BE2C (cell line): ENCODE data around the gene B3GNT8.
A peak's percentile ranks its signal among the peaks of the same experiment; 100 is the strongest.

Experiments used
- DNase-seq: peaks from one replicate; pipeline ENCODE4 v3.0.0-alpha.2; 2020
- H3K27me3 ChIP-seq: fragments of 250-450 bp; sonication (Bioruptor Pico); 2 replicates; pipeline ENCODE4 v1.5.1; 2020; ENCODE audit warnings: mild to moderate bottlenecking
- H3K36me3 ChIP-seq: fragments of 250-450 bp; sonication (Bioruptor Pico); 2 replicates; pipeline ENCODE4 v1.5.1; 2020; ENCODE audit warnings: mild to moderate bottlenecking
- H3K4me1 ChIP-seq: fragments of 250-450 bp; sonication (Bioruptor Pico); 2 replicates; pipeline ENCODE4 v1.5.1; 2020
- H3K4me3 ChIP-seq: 2 replicates; pipeline ENCODE4 v1.5.1; 2011; ENCODE audit warnings: low read depth, low read length
- H3K9me3 ChIP-seq: fragments of 250-450 bp; sonication (Bioruptor Pico); 2 replicates; pipeline ENCODE4 v1.5.1; 2020
- CTCF ChIP-seq: IDR thresholded peaks from 2 replicates; pipeline ENCODE4 v1.5.1; 2012; ENCODE audit warnings: mild to moderate bottlenecking, low read depth, low read length

B3GNT8 gene

GRCh38 chr19:41447732-41448332 is 20.7 kb upstream of the B3GNT8 start:
- TF ChIP-seq CTCF = peak; percentile 27
- H3K9me3 ChIP-seq = no peaks in the 10 kb centered on the region
- no peaks in the 10 kb centered on the region for H3K36me3 ChIP-seq
- H3K4me3 ChIP-seq = no peak overlapping the region
- no peaks in the 10 kb centered on the region for H3K4me1 ChIP-seq
- DNase-seq = no peak
- H3K27me3 ChIP-seq = peaks cover 39% of the 10 kb centered on the region

- H3K27me3 ChIP-seq = peaks cover 36% of the 10 kb centered on the region
- H3K9me3 ChIP-seq = no peaks in the 10 kb centered on the region
- no peak overlapping the region for H3K4me3 ChIP-seq
- TF ChIP-seq CTCF = no peak
- H3K36me3 ChIP-seq = no peaks in the 10 kb centered on the region
- no peaks in the 10 kb centered on the region for H3K4me1 ChIP-seq
- no peak for DNase-seq
These were observed 18.4 kb upstream of the B3GNT8 start for GRCh38 chr19:41445575-41445974.

- Histone ChIP-seq H3K27me3 (peaks cover 26% of the 10 kb centered on the region), H3K4me3 (no peak overlapping the region), H3K9me3 (no peaks in the 10 kb centered on the region), H3K36me3 (no peaks in the 10 kb centered on the region), H3K4me1 (no peaks in the 10 kb centered on the region)
- no peak for TF ChIP-seq CTCF
- no peak for DNase-seq
These were observed 16.8 kb upstream of the B3GNT8 start for GRCh38 chr19:41443813-41444455.

- Histone ChIP-seq H3K36me3 (peaks cover 4% of the 10 kb centered on the region; the same call in 1 of the 2 replicates), H3K27me3 (peaks cover 25% of the 10 kb centered on the region), H3K9me3 (no peaks in the 10 kb centered on the region), H3K4me1 (no peaks in the 10 kb centered on the region), H3K4me3 (no peak within 1 kb of the TSS)
- TF ChIP-seq CTCF = no peak
- no peak for DNase-seq
These were observed 15.5 kb upstream of the B3GNT8 start, which contains the start of gene ERICH4 for GRCh38 chr19:41442473-41443355. Gene ERICH4, plus strand, starts transcription at chr19:41443156. Its CDS starts 14 bp downstream, at chr19:41443170.

GRCh38 chr19:41441321-41441945 is 14.3 kb upstream of the B3GNT8 start:
- Histone ChIP-seq H3K27me3 (peaks cover 16% of the 10 kb centered on the region), H3K4me3 (no peak overlapping the region), H3K36me3 (peaks cover 4% of the 10 kb centered on the region), H3K4me1 (no peaks in the 10 kb centered on the region), H3K9me3 (no peaks in the 10 kb centered on the region)
- no peak for TF ChIP-seq CTCF
- no peak for DNase-seq
